A549 (cell line): ENCODE measurements around the gene MRPS34. TPM values are rescaled to one million over a fixed set of nuclear protein-coding genes. Genes with fewer than 3 reads are reported as not detected.

Source experiments
- ATAC-seq, 2 experiments: fragments of 200-7000 bp in 1 of 2; fragments of >200 bp in 1 of 2; cut with Nextera tagmentation in 1 of 2; cut with Tn5 transposase in 1 of 2; 3 replicates each; pipeline versions ENCODE4 v1.8.0 to v1.9.1; 2018 to 2020; ENCODE audit warnings: mild to moderate bottlenecking in 1 of 2, moderate library complexity in 1 of 2
- CTCF ChIA-PET: fragments of 300-600 bp; sonication (Branson Sonifier 250); formaldehyde crosslinking; extraction: SDS; loops from one replicate; lab custom pipeline; 2021; ENCODE audit warnings: antibody characterized with exemption, inconsistent platforms; lab: Yijun Ruan, JAX
- POLR2A ChIA-PET: fragments of 350-600 bp; formaldehyde crosslinking; extraction: SDS; loops from one replicate; lab custom pipeline; 2021; ENCODE audit warnings: antibody characterized with exemption, inconsistent platforms; lab: Yijun Ruan, JAX
- DNase-seq, 2 experiments: peaks; one replicate each; pipeline versions ENCODE4 v3.0.0 to v3.0.0-alpha.2; 2011 to 2016; ENCODE audit warnings: low read depth in 1 of 2, low spot score in 1 of 2
- FAIRE-seq: peaks from 2 replicates; lab custom pipeline; 2011; peaks lifted over from hg19 to GRCh38; lab: Jason Lieb, UNC
- H3K27ac ChIP-seq, 2 experiments: fragments of >200 bp; sonication (Bioruptor Twin); formaldehyde crosslinking; 3 replicates each; pipeline ENCODE4 v1.5.1; 2016 to 2017
- H3K4me1 ChIP-seq: fragments of >200 bp; sonication (Bioruptor Twin); formaldehyde crosslinking; 3 replicates; pipeline ENCODE4 v1.6.1; 2016
- H3K4me2 ChIP-seq: fragments of >200 bp; sonication (Bioruptor Twin); formaldehyde crosslinking; 3 replicates; pipeline ENCODE4 v1.6.1; 2016
- H3K4me3 ChIP-seq: fragments of >200 bp; sonication (Bioruptor Twin); formaldehyde crosslinking; 3 replicates; pipeline ENCODE4 v1.5.1; 2016
- H3K9me3 ChIP-seq: fragments of >200 bp; sonication (Bioruptor Twin); formaldehyde crosslinking; 3 replicates; pipeline ENCODE4 v1.6.1; 2016
- CHD2 ChIP-seq: fragments of 150-350 bp; IDR thresholded peaks from 2 replicates; pipeline ENCODE4 v1.6.1; 2014; ENCODE audit warnings: low read length; ENCODE audit not compliant: partially characterized antibody
- CHD4 ChIP-seq: fragments of 200-600 bp; sonication (generic); IDR thresholded peaks from 2 replicates; pipeline ENCODE4 v1.6.1; 2016; ENCODE audit warnings: antibody characterized with exemption, mild to moderate bottlenecking, borderline replicate concordance
- EHMT2 ChIP-seq: fragments of 200-600 bp; sonication (generic); IDR thresholded peaks from 2 replicates; pipeline ENCODE4 v1.6.1; 2016; ENCODE audit warnings: antibody characterized with exemption, low read depth, mild to moderate bottlenecking, moderate library complexity
- ESRRA ChIP-seq: fragments of 150-350 bp; IDR thresholded peaks from 2 replicates; pipeline ENCODE4 v1.6.1; 2014; ENCODE audit warnings: mild to moderate bottlenecking, low read length, borderline replicate concordance
- FOSL2 ChIP-seq, 2 experiments: fragments of 450-650 bp in 1 of 2; fragments of >200 bp in 1 of 2; sonication (Bioruptor Twin) in 1 of 2; formaldehyde crosslinking; IDR thresholded peaks; 2 replicates each; pipeline versions ENCODE4 v1.5.0 to v1.6.1; 2016 to 2020; ENCODE audit warnings: mild to moderate bottlenecking in 1 of 2, moderate library complexity in 1 of 2
- FOXS1 ChIP-seq: fragments of 250-450 bp; sonication (Bioruptor Pico); IDR thresholded peaks from 2 replicates; pipeline ENCODE4 v1.5.0; 2020; ENCODE audit warnings: mild to moderate bottlenecking, moderate library complexity
- HEYL ChIP-seq: fragments of 250-450 bp; sonication (Bioruptor Pico); IDR thresholded peaks from 2 replicates; pipeline ENCODE4 v1.8.0; 2021; ENCODE audit warnings: mild to moderate bottlenecking, moderate library complexity
- HMGXB4 ChIP-seq: fragments of 250-450 bp; sonication (Bioruptor Pico); IDR thresholded peaks from 2 replicates; pipeline ENCODE4 v1.5.0; 2021; ENCODE audit warnings: mild to moderate bottlenecking, moderate library complexity, borderline replicate concordance
- HOXB13 ChIP-seq: fragments of 250-450 bp; sonication (Bioruptor Pico); IDR thresholded peaks from 2 replicates; pipeline ENCODE4 v1.5.0; 2020; ENCODE audit warnings: low read depth, mild to moderate bottlenecking, moderate library complexity
- HOXB5 ChIP-seq: fragments of 250-450 bp; sonication (Bioruptor Pico); IDR thresholded peaks from 2 replicates; pipeline ENCODE4 v1.5.0; 2020; ENCODE audit warnings: mild to moderate bottlenecking, moderate library complexity
- KDM1A ChIP-seq: fragments of 200-600 bp; sonication (generic); IDR thresholded peaks from 2 replicates; pipeline ENCODE4 v1.6.1; 2016; ENCODE audit warnings: low read depth, mild to moderate bottlenecking
- NFE2L2 ChIP-seq: fragments of 150-350 bp; conservative IDR thresholded peaks from 2 replicates; pipeline ENCODE4 v1.6.1; 2014; ENCODE audit warnings: low read length
- POLR2A ChIP-seq: IDR thresholded peaks from 2 replicates; pipeline ENCODE4 v1.6.1; 2012; ENCODE audit warnings: mild to moderate bottlenecking, low read length
- POLR2AphosphoS2 ChIP-seq: conservative IDR thresholded peaks from 2 replicates; pipeline ENCODE4 v1.6.1; 2012; ENCODE audit warnings: low read length, improper control_type of control experiment, inconsistent platforms
- REST ChIP-seq: fragments of 200-600 bp; sonication (generic); IDR thresholded peaks from 2 replicates; pipeline ENCODE4 v1.6.1; 2016; ENCODE audit warnings: antibody characterized with exemption, mild to moderate bottlenecking, moderate library complexity
- RFX5 ChIP-seq: fragments of 450-650 bp; IDR thresholded peaks from 2 replicates; pipeline ENCODE4 v1.7.1; 2014; ENCODE audit warnings: antibody characterized with exemption, mild to moderate bottlenecking, moderate library complexity
- RNF2 ChIP-seq: fragments of 200-600 bp; sonication (generic); IDR thresholded peaks from 2 replicates; pipeline ENCODE4 v1.6.1; 2016; ENCODE audit warnings: low read depth, mild to moderate bottlenecking, antibody characterized with exemption, moderate library complexity, borderline replicate concordance
- SREBF2 ChIP-seq: fragments of 450-650 bp; IDR thresholded peaks from 2 replicates; pipeline ENCODE4 v1.6.1; 2014; ENCODE audit warnings: mild to moderate bottlenecking, moderate library complexity
- ZC3H11A ChIP-seq: fragments of 450-650 bp; IDR thresholded peaks from 2 replicates; pipeline ENCODE4 v1.6.1; 2014; ENCODE audit warnings: antibody characterized with exemption, mild to moderate bottlenecking
- ZNF302 ChIP-seq: fragments of 250-450 bp; sonication (Bioruptor Pico); IDR thresholded peaks from 2 replicates; pipeline ENCODE4 v1.9.0; 2021; ENCODE audit warnings: inconsistent platforms, mild to moderate bottlenecking, moderate library complexity
- ZSCAN20 ChIP-seq: fragments of 250-450 bp; sonication (Bioruptor Pico); IDR thresholded peaks from 2 replicates; pipeline ENCODE4 v1.8.0; 2022; ENCODE audit warnings: mild to moderate bottlenecking, moderate library complexity
- WGBS: methylation state at CpG from one replicate; pipeline ENCODE4 v1.1.6; 2017; ENCODE audit errors: missing lambda C conversion rate; 5-methylcytosine and 5-hydroxymethylcytosine counted together
- polyA plus RNA-seq, 4 experiments: library from polyadenylated mRNA; depleted of rRNA in 3 of 4; stranded (reverse); fragments of >200 nt; fragmentation: RNase III in 1 of 4; extraction: RNeasy Plus Mini Kit Qiagen cat#74134 plus additional on column Dnase treatment in 1 of 4; gene quantifications; 2 replicates in 3 of 4; 3 replicates in 1 of 4; pipeline ENCODE4 v1.2.3, GENCODE V29; 2011 to 2017
- TF ChIP-seq, protein P1 (sequence below): fragments of >200 bp; sonication (Bioruptor Twin); formaldehyde crosslinking; IDR thresholded peaks from 2 replicates; pipeline ENCODE4 v1.6.1; 2016
- TF ChIP-seq, protein P2 (sequence below): IDR thresholded peaks from 2 replicates; pipeline ENCODE4 v1.6.1; 2012
- TF ChIP-seq, protein P3 (sequence below): fragments of 450-650 bp; IDR thresholded peaks from 2 replicates; pipeline ENCODE4 v1.6.1; 2014; ENCODE audit warnings: antibody characterized with exemption
- TF ChIP-seq, protein P4 (sequence below): fragments of 150-350 bp; IDR thresholded peaks from 2 replicates; pipeline ENCODE4 v1.6.1; 2014; ENCODE audit warnings: low read depth, mild to moderate bottlenecking, low read length

MRPS34 gene
- polyA plus RNA-seq, 2 of the 4 experiments (the other 2 are of a cell fraction), result 118 to 220 TPM

DNA sequence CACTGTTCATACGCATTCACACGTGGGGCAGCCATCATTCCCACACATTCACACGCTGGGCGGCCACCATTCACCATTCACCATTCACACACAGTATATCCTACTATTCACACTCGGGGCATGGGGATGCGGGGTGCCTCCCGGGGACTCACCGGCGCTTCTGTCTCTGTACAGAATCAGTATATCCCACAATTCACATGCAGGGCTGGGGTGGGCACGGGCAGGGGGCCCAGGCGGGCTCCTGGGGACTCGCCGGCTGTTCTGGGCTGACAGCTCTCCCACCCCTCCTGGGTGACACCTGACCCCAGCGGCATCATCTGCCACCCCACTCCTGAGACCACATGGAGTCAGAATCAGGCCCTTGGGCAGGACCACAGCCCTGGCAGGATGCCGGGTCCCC is 11.2 kb downstream of the MRPS34 start:
- FAIRE-seq, result no peak
- TF ChIP-seq RNF2 (no peak), SREBF2 (no peak), CHD2 (no peak), POLR2A (no peak), HEYL (CRISPR knock-in tag) (no peak), FOXS1 (no peak), POLR2AphosphoS2 (no peak), NFE2L2 (no peak), ZSCAN20 (no peak), HOXB13 (CRISPR knock-in tag) (no peak), ZC3H11A (no peak), FOSL2 (IDR thresholded peaks at IDR 0.05) (no peak), FOSL2 (CRISPR knock-in tag; IDR thresholded peaks at IDR 0.05) (no peak), CHD4 (no peak), ESRRA (no peak), EHMT2 (no peak), REST (no peak), RFX5 (no peak)
- TF ChIP-seq, protein P1, sequence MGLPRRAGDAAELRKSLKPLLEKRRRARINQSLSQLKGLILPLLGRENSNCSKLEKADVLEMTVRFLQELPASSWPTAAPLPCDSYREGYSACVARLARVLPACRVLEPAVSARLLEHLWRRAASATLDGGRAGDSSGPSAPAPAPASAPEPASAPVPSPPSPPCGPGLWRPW, result no peak
- Histone ChIP-seq H3K27ac (no peak overlapping the region), H3K4me3 (no peak overlapping the region), H3K4me1 (no peaks in the 10 kb centered on the region), H3K9me3 (no peaks in the 10 kb centered on the region), H3K4me2 (no peak overlapping the region)
- ChIA-PET POLR2A (no interaction called here), CTCF (interaction anchor here (1.3 kb wide), 1 partner anchor 12 kb away, joined by 3 read pairs; no protein-coding TSS in a partner anchor)
- no peak for ATAC-seq
- WGBS, result 93% methylated on average over 10 of the region's 15 CpGs
- no peak for DNase-seq

- no peak overlapping the region for H3K4me2 ChIP-seq
- no peaks in the 10 kb centered on the region for H3K4me1 ChIP-seq
- DNase-seq, result no peak
- no peaks in the 10 kb centered on the region for H3K9me3 ChIP-seq
- POLR2A ChIA-PET, result no interaction called here
- no peak overlapping the region for H3K4me3 ChIP-seq
- CTCF ChIA-PET, result interaction anchor here (0.8 to 1.6 kb wide), 6 partner anchors 8 to 151 kb away, joined by 3 to 6 read pairs (median 4); partner anchors contain the start of genes MAPK8IP3 and NME3
- TF ChIP-seq HMGXB4 (CRISPR knock-in tag), result no peak
- TF ChIP-seq ZNF302 (CRISPR knock-in tag), result no peak
- no peak for TF ChIP-seq NFE2L2
- no peak for TF ChIP-seq KDM1A
- no peak for TF ChIP-seq HEYL (CRISPR knock-in tag)
- TF ChIP-seq HOXB5 (CRISPR knock-in tag), result no peak
- no peak for TF ChIP-seq ZC3H11A
- TF ChIP-seq, protein P2, sequence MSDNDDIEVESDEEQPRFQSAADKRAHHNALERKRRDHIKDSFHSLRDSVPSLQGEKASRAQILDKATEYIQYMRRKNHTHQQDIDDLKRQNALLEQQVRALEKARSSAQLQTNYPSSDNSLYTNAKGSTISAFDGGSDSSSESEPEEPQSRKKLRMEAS, result no peak
- TF ChIP-seq, protein P3, sequence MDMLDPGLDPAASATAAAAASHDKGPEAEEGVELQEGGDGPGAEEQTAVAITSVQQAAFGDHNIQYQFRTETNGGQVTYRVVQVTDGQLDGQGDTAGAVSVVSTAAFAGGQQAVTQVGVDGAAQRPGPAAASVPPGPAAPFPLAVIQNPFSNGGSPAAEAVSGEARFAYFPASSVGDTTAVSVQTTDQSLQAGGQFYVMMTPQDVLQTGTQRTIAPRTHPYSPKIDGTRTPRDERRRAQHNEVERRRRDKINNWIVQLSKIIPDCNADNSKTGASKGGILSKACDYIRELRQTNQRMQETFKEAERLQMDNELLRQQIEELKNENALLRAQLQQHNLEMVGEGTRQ, result no peak
- TF ChIP-seq, protein P4, sequence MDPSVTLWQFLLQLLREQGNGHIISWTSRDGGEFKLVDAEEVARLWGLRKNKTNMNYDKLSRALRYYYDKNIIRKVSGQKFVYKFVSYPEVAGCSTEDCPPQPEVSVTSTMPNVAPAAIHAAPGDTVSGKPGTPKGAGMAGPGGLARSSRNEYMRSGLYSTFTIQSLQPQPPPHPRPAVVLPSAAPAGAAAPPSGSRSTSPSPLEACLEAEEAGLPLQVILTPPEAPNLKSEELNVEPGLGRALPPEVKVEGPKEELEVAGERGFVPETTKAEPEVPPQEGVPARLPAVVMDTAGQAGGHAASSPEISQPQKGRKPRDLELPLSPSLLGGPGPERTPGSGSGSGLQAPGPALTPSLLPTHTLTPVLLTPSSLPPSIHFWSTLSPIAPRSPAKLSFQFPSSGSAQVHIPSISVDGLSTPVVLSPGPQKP, result no peak
- no peak for TF ChIP-seq ESRRA
- no peak overlapping the region for H3K27ac ChIP-seq
- ATAC-seq, result no peak
- no peak for FAIRE-seq
- WGBS, result 93% methylated on average over 15 of the region's 15 CpGs
These were observed 12.0 kb downstream of the MRPS34 start for GRCh38 chr16:1760911-1761310.
